Natural killer cell treated with Interleukin-12 subunit alpha and Interleukin-12 subunit beta and Interleukin-15 and Interleukin-18, amount 100 ng/mL, for 72 hours (primary cell): ENCODE data around the gene PLEKHA7. TPM values are rescaled to one million over a fixed set of nuclear protein-coding genes. Genes with fewer than 3 reads are reported as not detected.

Source experiments
- ATAC-seq, 2 donors: fragments of 150-1000 bp; cut with Tn5 transposase in 1 of 2; sonication (Bioruptor Pico), chemical (Tn5 transposase) in 1 of 2; 2 replicates each; pipeline ENCODE4 v1.10.0; 2021
- DNase-seq: peaks from one replicate; pipeline ENCODE4 v3.0.0; 2022; ENCODE audit warnings: low spot score
- H3K27ac Mint-ChIP-seq, 2 donors: 1 replicate in 1 of 2; 2 replicates in 1 of 2; pipeline ENCODE4 v1.8.0; 2022; ENCODE audit warnings: mixed read lengths in 2 of 2, mild to moderate bottlenecking in 1 of 2, moderate library complexity in 1 of 2
- H3K27me3 Mint-ChIP-seq, 2 donors: 1 replicate in 1 of 2; 2 replicates in 1 of 2; pipeline ENCODE4 v1.8.0; 2022; ENCODE audit warnings: mixed read lengths in 2 of 2
- H3K36me3 Mint-ChIP-seq: one replicate; pipeline ENCODE4 v1.8.0; 2022; ENCODE audit warnings: mixed read lengths
- H3K4me1 Mint-ChIP-seq, 2 donors: 1 replicate in 1 of 2; 2 replicates in 1 of 2; pipeline ENCODE4 v1.8.0; 2022; ENCODE audit warnings: low read depth in 2 of 2, mixed read lengths in 2 of 2, mild to moderate bottlenecking in 1 of 2
- H3K4me3 Mint-ChIP-seq: one replicate; pipeline ENCODE4 v1.8.0; 2022; ENCODE audit warnings: mixed read lengths
- H3K9me3 Mint-ChIP-seq: 2 replicates; pipeline ENCODE4 v1.8.0; 2022; ENCODE audit warnings: mixed read lengths
- total RNA-seq, 2 donors: library from RNA; stranded (reverse); gene quantifications; one replicate each; pipeline ENCODE4 v1.2.3, GENCODE V29; 2022

Gene PLEKHA7
- total RNA-seq, 2 donors from 2014 or later, result 0.10 to 0.84 TPM

- H3K27ac Mint-ChIP-seq, result no peak overlapping the region
- no peak overlapping the region for H3K4me3 Mint-ChIP-seq
- H3K9me3 Mint-ChIP-seq, result no peaks in the 10 kb centered on the region
- DNase-seq, result no peak
- no peaks in the 10 kb centered on the region for H3K27me3 Mint-ChIP-seq
- ATAC-seq, result no peak
- H3K4me1 Mint-ChIP-seq, result no peaks in the 10 kb centered on the region
- H3K36me3 Mint-ChIP-seq, result no peaks in the 10 kb centered on the region
These were observed 55.4 kb downstream of the PLEKHA7 start for GRCh38 chr11:16958833-16959232.

DNA sequence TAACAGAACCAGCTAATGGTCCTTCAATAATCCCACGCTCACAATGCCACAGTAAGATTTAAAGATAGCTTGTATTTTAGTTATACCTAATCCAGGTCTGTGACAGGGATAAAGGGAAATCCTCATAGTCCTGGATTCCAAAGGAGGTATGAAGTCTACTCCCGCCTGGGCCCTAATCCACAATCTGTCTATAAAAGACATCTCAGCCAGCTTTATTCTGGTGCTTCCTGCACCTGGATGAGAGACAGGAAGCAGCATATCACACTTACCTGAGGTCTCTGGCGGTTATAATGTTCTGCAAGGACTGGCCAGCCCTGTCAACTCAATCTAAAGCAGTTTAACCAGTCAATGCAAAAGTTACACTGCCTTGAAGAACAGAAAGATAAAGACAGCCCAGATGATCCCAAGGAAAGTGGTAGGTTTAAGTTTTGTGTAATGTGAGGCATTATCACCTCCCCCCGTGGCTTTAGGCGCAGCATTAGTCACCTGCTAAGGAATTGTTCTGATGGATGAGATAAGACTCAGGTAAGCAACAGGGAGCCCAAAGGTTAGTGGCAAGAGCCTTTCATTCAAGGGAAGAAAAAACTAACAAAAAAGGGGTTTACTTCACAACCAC is 57.6 kb downstream of the PLEKHA7 start:
- ATAC-seq, result no peak
- no peak for DNase-seq
- Mint-ChIP-seq H3K36me3 (no peaks in the 10 kb centered on the region), H3K27me3 (no peaks in the 10 kb centered on the region), H3K4me3 (no peak overlapping the region), H3K4me1 (no peaks in the 10 kb centered on the region), H3K27ac (no peak overlapping the region), H3K9me3 (no peaks in the 10 kb centered on the region)

- H3K4me3 Mint-ChIP-seq, result no peak overlapping the region
- no peak for DNase-seq
- no peaks in the 10 kb centered on the region for H3K9me3 Mint-ChIP-seq
- H3K4me1 Mint-ChIP-seq, result no peaks in the 10 kb centered on the region
- no peak for ATAC-seq
- H3K36me3 Mint-ChIP-seq, result no peaks in the 10 kb centered on the region
- H3K27me3 Mint-ChIP-seq, result no peaks in the 10 kb centered on the region
- H3K27ac Mint-ChIP-seq, result no peak overlapping the region
These were observed 60.6 kb downstream of the PLEKHA7 start for GRCh38 chr11:16953663-16954062.

DNA sequence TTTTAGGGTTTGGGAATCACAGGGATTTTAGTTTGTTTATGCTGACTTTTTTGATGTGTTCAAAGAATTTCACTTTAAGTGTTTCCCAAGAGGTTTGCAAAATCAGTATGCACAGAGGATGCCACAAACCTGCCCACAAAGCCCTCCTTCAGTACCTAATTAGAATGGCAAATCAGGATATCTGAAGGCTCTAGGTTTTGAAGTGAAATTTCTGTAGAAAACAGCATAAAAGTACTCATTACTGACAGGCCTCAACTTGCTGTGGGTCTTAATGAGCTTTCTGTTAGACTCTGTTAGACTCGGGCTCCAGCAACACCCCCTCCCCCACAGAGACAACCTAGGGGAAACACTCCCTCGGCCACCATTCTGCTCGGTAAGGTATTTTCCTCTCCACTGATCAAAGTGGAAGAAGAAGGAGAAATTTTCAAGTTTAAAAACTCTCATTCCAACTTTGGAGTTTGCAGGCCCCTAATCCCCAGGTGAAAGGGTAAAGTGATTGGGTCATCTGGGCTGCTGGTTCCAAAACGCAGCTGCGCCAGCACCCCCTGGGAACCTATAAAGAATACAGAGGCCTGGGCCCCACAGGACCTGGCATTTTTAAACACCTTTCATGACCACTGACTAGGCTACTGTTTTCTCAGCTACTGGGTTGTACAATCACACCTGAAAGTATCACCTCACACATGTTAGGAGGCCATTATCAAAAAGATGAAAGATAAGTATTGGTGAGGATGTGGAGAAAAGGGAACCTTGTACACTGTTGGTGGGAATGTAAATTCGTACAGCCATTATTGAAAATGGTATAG is 67.5 kb downstream of the PLEKHA7 start:
- Mint-ChIP-seq H3K27ac (no peak overlapping the region), H3K4me3 (no peak overlapping the region), H3K36me3 (no peaks in the 10 kb centered on the region), H3K9me3 (no peaks in the 10 kb centered on the region), H3K27me3 (no peaks in the 10 kb centered on the region), H3K4me1 (no peaks in the 10 kb centered on the region)
- DNase-seq (no peak), ATAC-seq (no peak)

DNA sequence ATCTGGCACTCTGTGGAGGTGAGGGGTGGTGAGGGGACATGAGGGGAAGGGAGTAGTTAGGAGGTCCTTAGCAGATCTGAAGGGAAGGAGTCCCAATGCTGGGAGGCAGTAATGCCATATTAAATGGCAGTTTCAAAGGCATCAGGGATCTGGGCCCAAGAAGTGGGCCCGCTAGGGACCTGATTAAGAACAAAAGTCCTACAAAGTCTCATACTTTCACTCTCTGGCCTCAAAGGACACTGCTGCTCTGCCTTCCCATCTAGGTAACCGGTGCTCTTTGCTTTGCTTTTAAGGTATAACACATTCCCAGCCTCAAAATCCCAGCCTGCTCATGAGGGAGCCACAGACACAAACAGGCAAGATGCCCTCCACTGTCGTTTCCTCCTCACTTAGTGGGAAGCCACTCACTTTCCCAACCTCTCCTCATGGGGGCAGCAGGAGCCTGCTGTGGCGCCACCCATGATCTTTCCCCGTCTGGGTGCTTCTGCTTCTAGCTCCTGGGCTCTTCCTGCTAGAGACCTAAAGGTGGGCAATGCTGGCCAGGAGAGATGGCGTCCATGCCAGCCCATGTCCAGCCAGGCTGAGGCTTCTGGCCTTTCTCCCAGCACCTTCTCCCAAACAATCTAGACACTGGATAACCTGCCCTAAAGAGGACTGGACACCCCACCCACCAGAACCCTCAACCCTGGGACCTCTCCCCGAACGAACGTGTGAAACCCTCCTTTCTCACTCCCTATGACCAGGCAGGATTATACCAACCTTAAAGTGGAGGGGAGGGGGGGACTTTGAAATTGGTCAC is 68.3 kb downstream of the PLEKHA7 start:
- H3K27ac Mint-ChIP-seq, result no peak overlapping the region
- H3K9me3 Mint-ChIP-seq, result no peaks in the 10 kb centered on the region
- H3K27me3 Mint-ChIP-seq, result no peaks in the 10 kb centered on the region
- H3K4me1 Mint-ChIP-seq, result no peaks in the 10 kb centered on the region
- H3K4me3 Mint-ChIP-seq, result no peak overlapping the region
- no peaks in the 10 kb centered on the region for H3K36me3 Mint-ChIP-seq
- DNase-seq, result no peak
- ATAC-seq, result peak; percentile 56 to 63

- no peak overlapping the region for H3K27ac Mint-ChIP-seq
- ATAC-seq (no peak), DNase-seq (no peak)
- peaks cover 0 to 2% of the 10 kb centered on the region in 2 donors for H3K27me3 Mint-ChIP-seq
- H3K36me3 Mint-ChIP-seq, result no peaks in the 10 kb centered on the region
- H3K9me3 Mint-ChIP-seq, result no peaks in the 10 kb centered on the region
- H3K4me3 Mint-ChIP-seq, result no peak overlapping the region
- H3K4me1 Mint-ChIP-seq, result no peaks in the 10 kb centered on the region
These were observed 71.3 kb downstream of the PLEKHA7 start for GRCh38 chr11:16942911-16943310.

- DNase-seq, result no peak
- Mint-ChIP-seq H3K4me3 (no peak overlapping the region), H3K27ac (no peak overlapping the region), H3K9me3 (no peaks in the 10 kb centered on the region), H3K4me1 (no peaks in the 10 kb centered on the region), H3K36me3 (no peaks in the 10 kb centered on the region), H3K27me3 (peaks cover 0 to 2% of the 10 kb centered on the region in 2 donors)
- no peak for ATAC-seq
These were observed 71.9 kb downstream of the PLEKHA7 start for GRCh38 chr11:16942342-16942741.

GRCh38 chr11:16941935-16942334 is 72.3 kb downstream of the PLEKHA7 start:
- no peak overlapping the region for H3K4me3 Mint-ChIP-seq
- no peak for ATAC-seq
- no peak overlapping the region for H3K27ac Mint-ChIP-seq
- no peak for DNase-seq
- no peaks in the 10 kb centered on the region for H3K36me3 Mint-ChIP-seq
- H3K4me1 Mint-ChIP-seq, result no peaks in the 10 kb centered on the region
- peaks cover 0 to 2% of the 10 kb centered on the region in 2 donors for H3K27me3 Mint-ChIP-seq
- no peaks in the 10 kb centered on the region for H3K9me3 Mint-ChIP-seq

GRCh38 chr11:16938061-16938460 is 76.2 kb downstream of the PLEKHA7 start:
- Mint-ChIP-seq H3K9me3 (no peaks in the 10 kb centered on the region), H3K27me3 (peaks cover 4 to 9% of the 10 kb centered on the region in 2 donors), H3K36me3 (no peaks in the 10 kb centered on the region), H3K4me1 (no peaks in the 10 kb centered on the region), H3K4me3 (no peak overlapping the region), H3K27ac (no peak overlapping the region)
- ATAC-seq, result no peak
- DNase-seq, result no peak

- Mint-ChIP-seq H3K27ac (no peak overlapping the region), H3K4me3 (no peak overlapping the region), H3K4me1 (no peaks in the 10 kb centered on the region), H3K9me3 (no peaks in the 10 kb centered on the region), H3K36me3 (no peaks in the 10 kb centered on the region), H3K27me3 (peaks cover 10 to 12% of the 10 kb centered on the region in 2 donors)
- DNase-seq, result no peak
- ATAC-seq, result no peak
These were observed 77.6 kb downstream of the PLEKHA7 start for GRCh38 chr11:16936643-16937042.

- Mint-ChIP-seq H3K9me3 (no peaks in the 10 kb centered on the region), H3K36me3 (no peaks in the 10 kb centered on the region), H3K4me3 (no peak overlapping the region), H3K27ac (no peak overlapping the region), H3K27me3 (peaks cover 10 to 13% of the 10 kb centered on the region in 2 donors), H3K4me1 (no peaks in the 10 kb centered on the region)
- ATAC-seq (no peak), DNase-seq (no peak)
These were observed 78.5 kb downstream of the PLEKHA7 start for GRCh38 chr11:16935518-16936302.

- Mint-ChIP-seq H3K27ac (no peak overlapping the region), H3K4me1 (no peaks in the 10 kb centered on the region), H3K4me3 (no peak overlapping the region), H3K9me3 (no peaks in the 10 kb centered on the region), H3K27me3 (peaks cover 12 to 21% of the 10 kb centered on the region in 2 donors), H3K36me3 (no peaks in the 10 kb centered on the region)
- ATAC-seq (no peak), DNase-seq (no peak)
These were observed 80.2 kb downstream of the PLEKHA7 start for GRCh38 chr11:16933756-16934603.

- ATAC-seq (no peak), DNase-seq (no peak)
- Mint-ChIP-seq H3K36me3 (no peaks in the 10 kb centered on the region), H3K4me3 (no peak overlapping the region), H3K27ac (no peak overlapping the region), H3K9me3 (no peaks in the 10 kb centered on the region), H3K4me1 (no peaks in the 10 kb centered on the region), H3K27me3 (peaks cover 10 to 21% of the 10 kb centered on the region in 2 donors)
These were observed 80.9 kb downstream of the PLEKHA7 start for GRCh38 chr11:16933291-16933690.
